Astrocyte of the spinal cord (primary cell): ENCODE data around the gene TANGO2.

Experiments used
- DNase-seq: peaks from one replicate; pipeline ENCODE4 v3.0.0; 2011; ENCODE audit warnings: low read depth, low spot score
- H3K4me3 ChIP-seq: 2 replicates; pipeline ENCODE4 v1.5.1; 2011; ENCODE audit warnings: low read depth, mild to moderate bottlenecking, low read length, moderate library complexity
- in situ Hi-C: cut with HindIII; loops from 2 replicates; pipeline ENCODE4 v1.10.0; 2017; ENCODE audit warnings: low sequenced_read_pairs
- TF ChIP-seq, protein P1 (sequence below): IDR thresholded peaks from 2 replicates; pipeline ENCODE4 v1.5.1; 2012; ENCODE audit warnings: low read depth, mild to moderate bottlenecking, low read length, inconsistent platforms

TANGO2 gene

GRCh38 chr22:20107951-20108756 lies 87.2 kb downstream of the TANGO2 start:
- H3K4me3 ChIP-seq, result no peak overlapping the region
- in situ Hi-C loops, result no loop called here
- TF ChIP-seq, protein P1, sequence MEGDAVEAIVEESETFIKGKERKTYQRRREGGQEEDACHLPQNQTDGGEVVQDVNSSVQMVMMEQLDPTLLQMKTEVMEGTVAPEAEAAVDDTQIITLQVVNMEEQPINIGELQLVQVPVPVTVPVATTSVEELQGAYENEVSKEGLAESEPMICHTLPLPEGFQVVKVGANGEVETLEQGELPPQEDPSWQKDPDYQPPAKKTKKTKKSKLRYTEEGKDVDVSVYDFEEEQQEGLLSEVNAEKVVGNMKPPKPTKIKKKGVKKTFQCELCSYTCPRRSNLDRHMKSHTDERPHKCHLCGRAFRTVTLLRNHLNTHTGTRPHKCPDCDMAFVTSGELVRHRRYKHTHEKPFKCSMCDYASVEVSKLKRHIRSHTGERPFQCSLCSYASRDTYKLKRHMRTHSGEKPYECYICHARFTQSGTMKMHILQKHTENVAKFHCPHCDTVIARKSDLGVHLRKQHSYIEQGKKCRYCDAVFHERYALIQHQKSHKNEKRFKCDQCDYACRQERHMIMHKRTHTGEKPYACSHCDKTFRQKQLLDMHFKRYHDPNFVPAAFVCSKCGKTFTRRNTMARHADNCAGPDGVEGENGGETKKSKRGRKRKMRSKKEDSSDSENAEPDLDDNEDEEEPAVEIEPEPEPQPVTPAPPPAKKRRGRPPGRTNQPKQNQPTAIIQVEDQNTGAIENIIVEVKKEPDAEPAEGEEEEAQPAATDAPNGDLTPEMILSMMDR, result no peak
- no peak for DNase-seq

GRCh38 chr22:20108757-20109230 lies 87.9 kb downstream of the TANGO2 start:
- DNase-seq, result no peak
- in situ Hi-C loops, result no loop called here
- TF ChIP-seq, protein P1, result no peak
- H3K4me3 ChIP-seq, result no peak overlapping the region

GRCh38 chr22:20109411-20110358 lies 88.8 kb downstream of the TANGO2 start:
- no peak for DNase-seq
- in situ Hi-C loops, result no loop called here
- no peak overlapping the region for H3K4me3 ChIP-seq
- TF ChIP-seq, protein P1, result no peak

DNA sequence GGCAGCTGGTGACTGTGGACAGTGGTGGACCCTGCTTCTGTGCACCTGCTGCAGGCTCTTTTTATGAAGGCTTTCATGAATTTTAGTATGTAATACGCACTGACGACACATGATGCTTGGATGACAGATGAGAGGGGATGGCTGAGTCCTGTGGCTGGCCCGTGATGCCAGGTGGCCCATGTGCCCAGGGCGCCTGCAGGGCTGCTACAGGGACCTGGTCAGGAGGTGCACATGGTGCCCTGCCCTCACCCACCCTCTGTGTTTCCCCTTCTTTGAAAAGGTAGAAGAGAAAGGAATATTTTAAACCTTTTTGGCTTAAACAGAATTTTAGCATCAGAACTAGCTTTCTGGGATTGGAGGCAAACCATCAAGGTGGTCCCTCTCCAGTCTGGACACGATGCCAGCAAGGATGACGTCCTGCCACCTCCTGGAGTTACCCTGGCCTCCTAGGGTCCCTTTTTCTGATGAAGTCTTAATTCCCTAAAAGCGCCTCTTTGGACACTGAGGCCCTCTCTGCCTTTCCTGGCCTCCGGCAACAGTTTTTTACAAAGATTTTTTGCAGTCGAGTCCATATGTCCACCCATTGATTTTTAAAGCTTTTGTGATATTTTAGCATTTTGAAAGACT lies 89.6 kb downstream of the TANGO2 start:
- in situ Hi-C loops, result no loop called here
- TF ChIP-seq, protein P1, result no peak
- DNase-seq, result no peak
- H3K4me3 ChIP-seq, result no peak overlapping the region

DNA sequence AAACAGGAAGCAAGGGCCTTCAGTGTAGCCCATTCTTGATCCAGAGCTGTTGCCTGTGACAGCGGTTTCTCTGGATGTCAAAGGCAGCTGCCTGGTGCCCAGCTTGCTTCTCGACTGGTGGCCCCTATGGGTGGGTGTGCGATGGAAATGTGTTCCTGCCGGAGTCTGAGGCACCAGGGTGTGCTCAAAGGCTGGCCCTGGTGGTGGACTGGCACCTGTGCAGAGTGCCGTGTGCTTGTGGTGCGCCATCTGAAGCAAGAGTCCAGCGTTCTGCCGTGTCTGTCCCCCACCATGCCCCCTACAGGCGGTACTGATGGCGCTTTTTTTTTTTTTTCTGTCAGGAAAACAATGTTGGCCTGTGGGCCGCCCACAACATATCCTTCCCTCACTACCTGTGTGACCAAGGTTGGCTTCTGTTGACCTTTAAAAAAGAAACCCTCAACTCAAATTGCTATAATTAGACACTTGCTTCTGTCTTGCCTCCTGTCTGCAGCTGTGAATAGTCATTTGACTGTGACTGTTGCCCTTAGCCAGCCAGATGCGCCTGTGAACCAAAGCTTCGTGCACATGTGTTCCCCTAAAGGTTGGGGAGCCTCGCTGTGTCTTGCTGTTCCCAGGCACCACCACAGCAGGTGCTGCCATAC lies 90.3 kb downstream of the TANGO2 start:
- in situ Hi-C loops, result no loop called here
- DNase-seq, result peak; percentile 19
- H3K4me3 ChIP-seq, result no peak overlapping the region
- TF ChIP-seq, protein P1, result peak; percentile 55
